ENCODE results near the gene ARAP1. TPM values are rescaled to one million over a fixed set of nuclear protein-coding genes. Genes with fewer than 3 reads are reported as not detected.

The ARAP1 gene
- total RNA-seq, 8 experiments from 2014 or later, result 8.7 to 64.6 (median 28.4) TPM

DNA sequence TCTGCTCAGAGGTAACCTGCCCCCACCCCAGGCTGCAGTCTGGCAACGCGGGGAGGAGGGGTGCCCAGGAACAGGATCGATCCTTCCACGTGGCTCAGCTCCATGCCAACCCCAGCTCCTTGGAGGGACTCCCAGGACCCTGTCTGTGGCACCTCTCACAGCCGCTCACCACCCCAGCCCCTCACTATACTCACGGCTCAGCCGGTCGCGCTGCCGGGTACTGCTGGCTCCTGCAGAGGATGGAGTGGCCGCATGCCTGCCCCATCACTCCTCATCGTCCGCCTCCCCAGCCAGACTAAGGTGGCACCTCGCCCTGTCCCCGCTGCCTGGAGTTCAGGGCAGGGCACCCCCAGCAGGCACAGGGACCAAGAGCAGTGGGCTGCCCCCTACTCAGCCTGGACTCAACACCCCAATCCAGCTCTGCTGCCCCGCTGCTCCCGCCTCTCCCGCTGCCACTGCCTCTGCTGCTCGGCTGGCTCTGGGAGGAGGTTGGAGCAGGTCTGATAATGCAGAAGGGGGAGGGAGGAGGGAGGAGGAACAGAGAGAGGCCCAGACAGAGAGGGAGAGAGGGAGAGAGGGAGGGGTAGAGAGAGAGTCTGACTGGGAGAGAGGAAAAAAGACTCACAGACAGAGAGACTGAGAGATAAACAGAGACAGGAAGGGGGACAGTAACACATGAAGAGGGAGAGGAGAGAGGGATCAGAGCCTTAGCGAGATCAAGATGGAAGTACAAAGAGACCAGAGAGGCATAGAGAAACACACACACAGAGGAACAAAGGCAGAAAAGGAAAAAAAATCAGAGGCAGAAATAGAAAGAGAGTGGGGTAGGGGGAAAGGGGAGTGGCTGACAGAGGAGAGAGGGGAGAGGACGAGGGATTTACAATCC is 78.0 kb downstream of the ARAP1 start, which contains the start of gene PDE2A:
TSS of gene PDE2A (minus strand) at position 480 of the 886 bp plus-strand sequence. CDS start at position 265, 215 bp downstream.
- peak in 6 of 8 experiments; percentile 22 to 82 (median 79) for ATAC-seq (replicated peaks in 6 of 8)
- Histone ChIP-seq H3K4me3 (peak within 1 kb of the TSS; percentile 10 to 23 (median 17)), H3K27ac (no peak within 1 kb of the TSS), H3K4me1 (replicated peaks in 1 of 2) (peaks cover 48 to 62% of the 10 kb centered on the region in 2 donors)
- in situ Hi-C loops (cut with MboI; ENCODE audit: low pct_unique_long_range_greater_than_20kb in 2 of 9, low sequenced_read_pairs in 9 of 9, unreplicated experiment in 9 of 9), result loop anchor here in 2 of 9 experiments (10.0 kb wide), 2 partner anchors 89 to 199 kb away; no protein-coding TSS in a partner anchor
- WGBS, 10 experiments, result 0 to 40% (median 9%) methylated on average over 1 to 6 of the region's 21 CpGs; no CpG with 5 or more reads in 3 of the 10 experiments

DNA sequence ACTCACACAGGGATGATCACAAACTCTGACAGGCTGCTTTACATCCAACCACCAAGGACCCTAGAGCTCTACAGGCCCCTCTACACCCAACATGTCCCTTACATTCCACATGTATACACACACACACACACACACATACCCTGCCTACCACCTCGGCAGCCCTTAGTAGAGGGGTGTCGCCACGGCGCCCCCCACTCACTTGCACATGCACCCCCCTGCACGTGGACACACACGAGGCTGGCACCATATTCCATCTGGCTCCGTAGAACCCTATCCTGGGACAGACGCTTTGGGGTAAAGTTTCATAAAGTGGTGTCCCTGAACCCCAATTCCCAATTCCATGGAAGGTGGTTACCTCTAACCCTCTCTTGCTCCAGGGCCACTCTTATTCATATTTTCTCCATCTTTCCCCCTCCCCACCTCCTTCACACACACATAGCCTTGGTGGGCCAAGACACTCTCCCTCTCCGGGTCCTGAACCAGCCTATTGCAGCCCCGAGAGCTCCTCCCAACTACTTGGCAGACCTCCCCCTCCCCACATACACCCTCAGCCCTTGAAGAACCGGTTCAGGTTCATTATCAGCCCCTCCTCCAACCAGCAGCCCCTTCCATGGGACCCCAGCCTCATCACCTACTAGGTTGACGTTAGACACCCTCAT is 78.8 kb downstream of the ARAP1 start:
- H3K4me3 ChIP-seq, result peak overlapping the region in 4 of 5 donors; percentile 15 to 23 (median 20)
- WGBS, 10 experiments, result 0 to 53% (median 40%) methylated on average over 1 to 3 of the region's 12 CpGs; no CpG with 5 or more reads in 5 of the 10 experiments
- peak in 5 of 8 experiments; percentile 2 to 14 (median 11) for ATAC-seq (replicated peaks in 6 of 8)
- peaks cover 51 to 65% of the 10 kb centered on the region in 2 donors for H3K4me1 ChIP-seq (replicated peaks in 1 of 2)
- in situ Hi-C loops (cut with MboI; ENCODE audit: low pct_unique_long_range_greater_than_20kb in 2 of 9, low sequenced_read_pairs in 9 of 9, unreplicated experiment in 9 of 9), result loop anchor here in 2 of 9 experiments (10.0 kb wide), 2 partner anchors 89 to 199 kb away; no protein-coding TSS in a partner anchor
- H3K27ac ChIP-seq, result no peak overlapping the region

DNA sequence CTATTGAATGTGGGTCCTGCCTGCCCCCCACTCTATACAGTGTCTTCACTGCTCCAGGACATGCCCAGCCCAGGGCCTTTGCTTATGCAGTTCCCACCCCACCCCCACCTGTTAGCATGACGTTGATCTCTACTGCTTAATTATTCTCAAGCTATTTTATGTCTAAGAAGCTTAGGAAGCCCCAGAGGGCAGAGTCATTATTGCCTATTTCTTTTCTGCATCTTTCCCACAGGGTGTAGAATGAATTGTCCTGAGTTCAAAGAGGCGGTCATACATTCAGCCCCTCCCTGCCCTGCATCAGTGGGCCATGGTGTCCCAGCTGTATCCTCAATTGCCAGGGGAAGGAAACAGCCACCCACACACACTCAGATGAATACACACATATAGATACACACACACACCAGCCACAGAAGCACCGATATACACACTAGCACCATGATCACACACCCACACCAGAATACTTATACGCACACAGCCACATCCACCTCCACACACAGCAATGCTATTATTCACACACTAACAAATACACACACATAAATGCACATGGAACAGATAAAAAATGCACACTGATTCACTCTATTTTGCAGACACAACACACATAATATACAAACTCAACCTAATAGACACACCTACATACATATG is 79.5 kb downstream of the ARAP1 start:
- no peak overlapping the region for H3K4me3 ChIP-seq
- ATAC-seq (replicated peaks in 6 of 8), result peak in 4 of 8 experiments; percentile 4 to 59 (median 35)
- in situ Hi-C loops (cut with MboI; ENCODE audit: low pct_unique_long_range_greater_than_20kb in 2 of 9, low sequenced_read_pairs in 9 of 9, unreplicated experiment in 9 of 9), result loop anchor here in 2 of 9 experiments (10.0 kb wide), 2 partner anchors 88 to 198 kb away; no protein-coding TSS in a partner anchor
- peaks cover 51 to 69% of the 10 kb centered on the region in 2 donors for H3K4me1 ChIP-seq (replicated peaks in 1 of 2)
- no peak overlapping the region for H3K27ac ChIP-seq
- WGBS, 10 experiments, result 0 to 100% (median 41%) methylated on average over 1 to 3 of the region's 4 CpGs; no CpG with 5 or more reads in 4 of the 10 experiments

DNA sequence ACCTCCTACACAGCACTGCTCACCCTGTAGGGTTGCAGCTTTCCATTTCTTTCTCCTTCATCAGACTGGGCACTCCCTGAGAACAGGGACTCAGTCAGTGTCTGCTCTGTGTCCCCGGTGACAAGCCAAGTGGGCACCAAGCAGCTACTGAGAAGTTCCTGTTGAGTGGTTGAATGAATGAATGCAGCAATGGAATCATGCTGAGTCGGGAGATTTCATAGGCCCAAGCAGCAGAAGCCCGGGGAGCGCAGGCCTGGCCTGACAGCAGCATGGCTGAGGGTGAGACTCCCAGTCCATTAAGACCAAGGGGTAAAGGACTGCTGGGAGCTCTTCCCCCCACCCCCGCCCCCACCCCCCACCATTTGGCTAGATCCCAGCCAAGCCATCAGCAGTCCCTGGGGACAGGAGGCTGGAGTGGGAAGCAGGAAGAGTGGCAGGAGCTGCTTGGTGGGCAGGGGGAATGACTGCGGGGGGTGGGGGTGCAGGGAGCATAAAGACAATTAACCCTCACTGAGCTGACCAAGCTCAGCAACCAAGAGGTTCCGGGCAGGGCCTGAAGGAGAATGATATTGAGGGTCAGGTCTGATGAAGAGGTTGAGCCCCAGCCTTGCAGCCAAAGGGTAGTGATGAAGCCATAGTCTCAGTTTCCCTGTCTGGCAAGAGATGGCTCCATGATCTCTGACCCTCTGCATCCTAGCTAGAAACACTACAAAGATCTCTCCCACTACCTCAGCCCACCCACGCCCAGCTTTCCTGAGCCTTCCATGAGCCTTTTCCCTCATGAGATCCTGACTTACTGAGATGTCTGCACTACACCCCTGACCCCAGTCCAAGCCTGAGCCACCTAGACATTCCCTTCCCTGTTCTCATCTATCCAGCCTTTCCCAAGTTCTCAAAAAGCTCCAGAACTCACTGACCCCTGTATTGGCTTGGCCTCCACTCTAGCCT is 80.8 kb downstream of the ARAP1 start:
- in situ Hi-C loops (cut with MboI; ENCODE audit: low pct_unique_long_range_greater_than_20kb in 2 of 9, low sequenced_read_pairs in 9 of 9, unreplicated experiment in 9 of 9), result loop anchor here in 2 of 9 experiments (10.0 kb wide), 2 partner anchors 87 to 197 kb away; no protein-coding TSS in a partner anchor
- WGBS, 10 experiments, result 67 to 100% (median 83%) methylated on average over 1 to 2 of the region's 8 CpGs; no CpG with 5 or more reads in 6 of the 10 experiments
- Histone ChIP-seq H3K27ac (no peak overlapping the region), H3K4me3 (no peak overlapping the region), H3K4me1 (replicated peaks in 1 of 2) (peaks cover 44 to 61% of the 10 kb centered on the region in 2 donors)
- no peak for ATAC-seq (replicated peaks in 6 of 8)

DNA sequence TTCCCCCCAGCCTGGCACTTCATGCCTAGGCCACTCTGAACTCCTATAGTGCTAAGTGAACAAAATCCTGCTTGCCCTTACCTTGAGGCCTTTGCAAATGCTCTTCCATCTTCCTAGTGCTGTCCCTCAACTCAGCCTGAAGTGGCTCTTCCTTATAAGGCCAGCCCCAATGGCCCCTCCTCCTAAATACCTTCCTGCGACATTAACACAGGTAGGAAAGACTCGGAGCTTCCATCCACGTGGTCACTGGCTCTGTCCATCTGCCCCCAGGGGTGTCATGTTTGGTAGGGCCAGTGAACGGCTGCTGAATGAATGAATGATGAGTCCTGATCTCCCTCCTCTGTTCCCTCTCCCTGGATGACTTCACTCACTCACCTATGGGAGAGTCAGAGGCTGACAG is 82.2 kb downstream of the ARAP1 start:
- Histone ChIP-seq H3K27ac (no peak overlapping the region), H3K4me1 (replicated peaks in 1 of 2) (peaks cover 44 to 59% of the 10 kb centered on the region in 2 donors), H3K4me3 (no peak overlapping the region)
- in situ Hi-C loops (cut with MboI; ENCODE audit: low pct_unique_long_range_greater_than_20kb in 2 of 9, low sequenced_read_pairs in 9 of 9, unreplicated experiment in 9 of 9), result loop anchor here in 2 of 9 experiments (10.0 kb wide), 2 partner anchors 85 to 195 kb away; no protein-coding TSS in a partner anchor
- ATAC-seq (replicated peaks in 6 of 8), result no peak
- 0 to 80% (median 28%) methylated on average over 1 to 3 of the region's 4 CpGs; no CpG with 5 or more reads in 3 of the 10 experiments for WGBS, 10 experiments

DNA sequence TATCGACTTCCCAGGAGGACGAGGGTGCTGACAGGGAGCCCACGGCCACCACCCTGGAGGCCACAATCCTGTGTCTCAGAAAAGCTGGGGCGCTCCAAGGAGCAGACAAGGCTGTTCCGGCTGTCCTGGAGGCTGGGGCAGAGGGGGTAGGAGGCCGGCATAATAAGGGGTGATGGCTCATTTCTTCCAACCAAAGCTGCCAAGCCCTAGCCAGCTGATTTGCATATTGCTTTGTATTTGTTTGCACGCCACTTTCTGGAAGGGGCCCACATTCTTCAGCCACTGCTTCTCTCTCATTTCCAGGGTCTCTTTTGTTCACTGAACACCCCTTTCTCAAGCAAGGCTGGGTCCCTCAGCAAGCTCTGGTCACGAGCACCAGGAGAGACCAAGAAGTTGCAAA is 82.7 kb downstream of the ARAP1 start:
- in situ Hi-C loops (cut with MboI; ENCODE audit: low pct_unique_long_range_greater_than_20kb in 2 of 9, low sequenced_read_pairs in 9 of 9, unreplicated experiment in 9 of 9), result no loop called here
- peak in 6 of 8 experiments; percentile 10 to 41 (median 32) for ATAC-seq (replicated peaks in 6 of 8)
- H3K4me3 ChIP-seq, result no peak overlapping the region
- peaks cover 42 to 54% of the 10 kb centered on the region in 2 donors for H3K4me1 ChIP-seq (replicated peaks in 1 of 2)
- WGBS, 10 experiments, result 28 to 62% (median 50%) methylated on average over 1 to 5 of the region's 8 CpGs; no CpG with 5 or more reads in 2 of the 10 experiments
- no peak overlapping the region for H3K27ac ChIP-seq

DNA sequence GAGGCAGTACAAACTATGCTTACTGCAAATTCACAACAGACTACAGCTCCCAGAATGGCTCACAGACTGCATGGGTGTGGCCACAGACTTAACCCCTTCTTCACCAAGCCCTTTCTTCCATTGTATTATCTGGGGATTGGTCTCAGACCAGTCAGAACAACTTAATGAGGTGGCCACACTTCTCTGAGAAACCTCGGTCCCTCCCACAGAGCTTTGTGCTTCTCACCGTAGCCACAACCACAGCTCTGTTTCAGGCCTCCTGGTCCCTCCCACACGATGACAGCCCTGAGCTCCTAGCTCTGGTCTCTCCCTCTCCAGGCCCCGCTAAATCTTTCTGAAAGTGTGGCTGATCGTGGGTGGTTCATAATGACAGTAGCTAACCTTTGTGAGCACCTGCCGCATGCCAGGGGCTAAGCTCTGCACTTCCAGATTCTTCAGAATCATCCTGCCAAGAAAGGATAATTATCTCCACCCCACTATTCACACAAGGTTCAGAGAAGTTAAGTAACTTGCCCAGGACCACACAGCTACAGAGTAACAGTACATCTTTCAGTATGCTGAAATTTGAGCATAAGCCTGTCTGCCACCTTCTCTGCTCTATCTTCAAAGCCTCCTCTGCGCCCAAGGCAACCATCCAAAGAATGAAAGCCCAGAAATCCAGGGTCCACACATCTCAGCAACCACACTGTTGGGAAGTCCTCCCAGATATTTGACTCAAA is 83.4 kb downstream of the ARAP1 start:
- peak; percentile 22 to 79 (median 56) for ATAC-seq (replicated peaks in 6 of 8)
- 0 to 78% (median 65%) methylated on average over 1 to 5 of the region's 7 CpGs; no CpG with 5 or more reads in 4 of the 10 experiments for WGBS, 10 experiments

DNA sequence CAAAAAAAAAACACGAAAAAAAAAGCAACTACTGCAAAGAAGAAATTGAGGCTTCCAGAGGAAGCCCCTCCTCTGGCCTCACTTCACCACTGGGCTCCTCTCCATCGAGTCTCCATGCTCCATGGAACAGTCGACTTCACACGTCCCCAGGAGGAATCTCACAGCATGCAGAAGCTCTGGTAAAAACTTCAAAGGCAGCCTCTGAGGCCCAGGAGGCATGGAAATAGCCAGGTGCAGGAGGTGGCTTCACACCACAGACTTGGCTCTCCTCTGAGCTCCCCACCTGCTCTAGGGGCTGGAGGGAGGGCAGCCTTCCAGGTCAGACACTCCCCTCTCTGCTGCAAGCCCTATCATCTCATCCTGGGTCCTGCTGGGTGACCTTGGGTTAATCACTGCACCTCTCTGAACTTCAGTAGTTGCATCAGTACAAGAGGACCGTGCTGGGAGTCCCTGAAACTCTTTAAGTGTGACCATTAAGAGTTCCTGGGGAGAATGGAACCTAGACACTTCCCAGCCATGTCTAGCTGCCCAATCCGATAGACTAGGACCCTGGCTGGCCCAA is 86.2 kb downstream of the ARAP1 start:
- no peak for ATAC-seq (replicated peaks in 6 of 8)
- peaks cover 16 to 34% of the 10 kb centered on the region in 2 donors for H3K4me1 ChIP-seq (replicated peaks in 1 of 2)
- H3K27ac ChIP-seq, result no peak overlapping the region
- in situ Hi-C loops (cut with MboI; ENCODE audit: low pct_unique_long_range_greater_than_20kb in 2 of 9, low sequenced_read_pairs in 9 of 9, unreplicated experiment in 9 of 9), result no loop called here
- 17 to 100% (median 57%) methylated on average over 1 to 3 of the region's 6 CpGs; no CpG with 5 or more reads in 2 of the 10 experiments for WGBS, 10 experiments
- H3K4me3 ChIP-seq, result no peak overlapping the region

More for the DNA sequence above, 83.4 kb downstream of the ARAP1 start:
- no peak overlapping the region for H3K4me3 ChIP-seq
- peaks cover 35 to 47% of the 10 kb centered on the region in 2 donors for H3K4me1 ChIP-seq (replicated peaks in 1 of 2)
- H3K27ac ChIP-seq, result peak overlapping the region in 1 of 2 donors; percentile 4
- in situ Hi-C loops (cut with MboI; ENCODE audit: low pct_unique_long_range_greater_than_20kb in 2 of 9, low sequenced_read_pairs in 9 of 9, unreplicated experiment in 9 of 9), result no loop called here

DNA sequence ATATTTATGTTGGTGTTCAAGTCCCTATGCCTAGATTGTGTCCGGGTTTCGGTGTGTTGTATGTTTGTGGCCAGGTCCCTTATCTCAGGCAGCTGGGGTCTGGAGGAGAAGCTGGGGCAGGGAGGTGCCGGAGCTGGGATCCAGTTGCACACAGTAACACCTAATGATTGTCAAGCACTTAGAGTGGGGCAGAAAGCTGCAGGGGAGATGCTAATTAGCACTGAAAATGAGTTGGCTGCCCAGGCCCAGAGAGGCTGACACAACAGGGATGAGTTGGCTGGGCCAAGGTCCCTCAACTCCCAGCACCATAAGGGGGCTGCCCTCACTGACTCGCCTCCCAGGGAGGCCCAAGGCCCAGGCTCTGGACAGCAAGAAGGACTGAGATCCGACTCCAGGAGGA is 90.2 kb downstream of the ARAP1 start:
- in situ Hi-C loops (cut with MboI; ENCODE audit: low pct_unique_long_range_greater_than_20kb in 2 of 9, low sequenced_read_pairs in 9 of 9, unreplicated experiment in 9 of 9), result no loop called here
- WGBS, 10 experiments, result 20 to 92% (median 25%) methylated on average over 1 to 2 of the region's 5 CpGs; no CpG with 5 or more reads in 5 of the 10 experiments
- no peak for ATAC-seq (replicated peaks in 6 of 8)
- Histone ChIP-seq H3K4me1 (replicated peaks in 1 of 2) (peaks cover 11 to 21% of the 10 kb centered on the region in 2 donors), H3K4me3 (no peak overlapping the region), H3K27ac (no peak overlapping the region)

DNA sequence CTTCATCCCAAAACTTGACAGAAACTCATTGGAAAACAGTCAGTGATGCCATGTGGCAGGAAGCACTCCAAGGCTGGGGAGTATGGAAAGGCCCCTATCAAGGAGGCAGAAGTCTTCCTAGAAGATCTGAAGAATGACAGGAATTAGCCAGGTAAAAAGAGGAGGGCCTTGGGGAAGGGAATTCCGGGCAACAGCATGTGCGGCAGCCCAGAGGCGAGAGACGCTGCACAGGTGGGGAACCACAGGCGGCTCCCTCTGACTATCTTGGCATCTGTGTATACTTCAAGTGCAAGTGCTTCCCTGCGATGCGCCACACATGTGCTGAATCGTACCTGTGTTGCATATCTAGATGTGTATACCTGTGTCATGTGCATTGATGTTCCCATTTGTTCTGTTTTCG is 90.7 kb downstream of the ARAP1 start:
- Histone ChIP-seq H3K4me3 (no peak overlapping the region), H3K27ac (no peak overlapping the region), H3K4me1 (replicated peaks in 1 of 2) (peaks cover 17 to 26% of the 10 kb centered on the region in 2 donors)
- 20 to 83% (median 78%) methylated on average over 1 to 3 of the region's 9 CpGs; no CpG with 5 or more reads in 5 of the 10 experiments for WGBS, 10 experiments
- in situ Hi-C loops (cut with MboI; ENCODE audit: low pct_unique_long_range_greater_than_20kb in 2 of 9, low sequenced_read_pairs in 9 of 9, unreplicated experiment in 9 of 9), result no loop called here
- no peak for ATAC-seq (replicated peaks in 6 of 8)

Measured in motor neuron (in vitro differentiated cells).